K562 (cell line): Measurements from ENCODE around the gene FMNL1. TPM values are rescaled to one million over a fixed set of nuclear protein-coding genes. Genes with fewer than 3 reads are reported as not detected.

Experiments
- ATAC-seq: fragments of 200-7000 bp; cut with Tn5 transposase; 3 replicates; pipeline ENCODE4 v1.9.1; 2020; ENCODE audit warnings: moderate library complexity
- BruUV-seq: library from RNA; stranded (reverse); fragments of 400-500 nt; replicated peaks from 2 replicates; lab custom pipeline; 2021; lab: Mats Ljungman, UMichigan
- CTCF ChIA-PET: fragments of 300-600 bp; formaldehyde crosslinking; extraction: SDS; loops from one replicate; lab custom pipeline; 2021; ENCODE audit warnings: low intra/inter-chr PET ratio; lab: Yijun Ruan, JAX
- POLR2A ChIA-PET: fragments of 300-600, 350-650 bp; sonication (Branson Sonifier 250); formaldehyde crosslinking; extraction: SDS; loops from one replicate; lab custom pipeline; 2021; ENCODE audit warnings: antibody characterized with exemption, inconsistent platforms; lab: Yijun Ruan, JAX
- DNase-seq, 4 experiments: peaks; one replicate each; pipeline versions ENCODE4 v3.0.0 to v3.0.0-alpha.2; 2011 to 2018; ENCODE audit warnings: low spot score in 3 of 4, mixed read lengths in 3 of 4; ENCODE audit errors: extremely low read depth in 1 of 4
- FAIRE-seq: peaks from 2 replicates; lab custom pipeline; 2011; peaks lifted over from hg19 to GRCh38; lab: Jason Lieb, UNC
- H2AFZ ChIP-seq: 2 replicates; pipeline ENCODE4 v1.6.0; 2011; ENCODE audit warnings: low read depth, low read length, control low read depth, inconsistent platforms
- H3K27ac ChIP-seq: fragments of 200-600 bp; 3 replicates; pipeline ENCODE4 v1.8.0; 2011; ENCODE audit warnings: low read depth, mild to moderate bottlenecking, control low read depth, inconsistent platforms, low read length, moderate library complexity, mixed read lengths; ENCODE audit errors: extremely low read depth
- H3K27me3 ChIP-seq, 2 experiments: fragments of 300-600 bp in 1 of 2; 2 replicates in 1 of 2; 3 replicates in 1 of 2; pipeline versions ENCODE4 v1.6.0 to v1.8.0; 2011; ENCODE audit warnings: inconsistent platforms in 2 of 2, low read length in 2 of 2, mild to moderate bottlenecking in 1 of 2, mixed read lengths in 1 of 2, moderate library complexity in 1 of 2; ENCODE audit not compliant: control insufficient read depth in 2 of 2, insufficient read depth in 2 of 2
- H3K36me3 ChIP-seq: fragments of 300-600 bp; 3 replicates; pipeline ENCODE4 v1.8.0; 2011; ENCODE audit warnings: mild to moderate bottlenecking, low read length, inconsistent platforms; ENCODE audit not compliant: control insufficient read depth, insufficient read depth
- H3K4me1 ChIP-seq, 2 experiments: fragments of 200-600 bp in 1 of 2; replicated peaks in 1 of 2; 2 replicates in 1 of 2; 3 replicates in 1 of 2; pipeline versions ENCODE4 v1.5.1 to v1.8.0; 2011; ENCODE audit warnings: inconsistent platforms in 2 of 2, low read length in 2 of 2, mild to moderate bottlenecking in 1 of 2, mixed read lengths in 1 of 2, moderate library complexity in 1 of 2; ENCODE audit not compliant: control insufficient read depth in 2 of 2, insufficient read depth in 2 of 2
- H3K4me2 ChIP-seq: 2 replicates; pipeline ENCODE4 v1.6.1; 2011; ENCODE audit warnings: low read length, control low read depth, inconsistent platforms, mixed read lengths; ENCODE audit not compliant: insufficient read depth
- H3K4me3 ChIP-seq: fragments of 200-600 bp; sonication (generic), shearing (Covaris generic); 2 replicates; pipeline ENCODE4 v1.5.1; 2016; ENCODE audit warnings: control low read depth, inconsistent platforms
- H3K79me2 ChIP-seq: fragments of 200-600 bp; 3 replicates; pipeline ENCODE4 v1.8.0; 2011; ENCODE audit warnings: low read length, inconsistent platforms; ENCODE audit not compliant: control insufficient read depth, insufficient read depth
- H3K9ac ChIP-seq, 2 experiments: 2 replicates each; pipeline versions ENCODE4 v1.6.0 to v1.6.1; 2011; ENCODE audit warnings: low read depth in 2 of 2, low read length in 2 of 2, control low read depth in 1 of 2, inconsistent platforms in 1 of 2, mild to moderate bottlenecking in 1 of 2, mixed read lengths in 1 of 2; ENCODE audit not compliant: insufficient read depth in 1 of 2
- H3K9me1 ChIP-seq: one replicate; pipeline ENCODE4 v1.6.0; 2011; ENCODE audit warnings: inconsistent platforms, mild to moderate bottlenecking, low read length, moderate library complexity; ENCODE audit not compliant: control insufficient read depth, insufficient read depth
- H3K9me3 ChIP-seq: replicated peaks from 2 replicates; pipeline ENCODE4 v1.5.1; 2011; ENCODE audit warnings: low read depth, low read length, inconsistent platforms; ENCODE audit not compliant: control insufficient read depth, insufficient read depth
- H4K20me1 ChIP-seq: replicated peaks from 2 replicates; pipeline ENCODE4 v1.6.1; 2011; ENCODE audit warnings: low read length, inconsistent platforms, mixed read lengths; ENCODE audit not compliant: control insufficient read depth, insufficient read depth
- CTBP1 ChIP-seq: fragments of 450-650 bp; IDR thresholded peaks from 2 replicates; pipeline ENCODE4 v1.6.1; 2016; ENCODE audit warnings: borderline replicate concordance
- ESRRB ChIP-seq: fragments of 250-450 bp; sonication (Bioruptor Pico); IDR thresholded peaks from 2 replicates; pipeline ENCODE4 v1.5.0; 2020; ENCODE audit warnings: mild to moderate bottlenecking, moderate library complexity, borderline replicate concordance
- HNRNPUL1 ChIP-seq: fragments of 200-400 bp; formaldehyde crosslinking; IDR thresholded peaks from 2 replicates; pipeline ENCODE4 v1.6.1; 2017; ENCODE audit warnings: low read length
- MXD1 ChIP-seq: fragments of 250-450 bp; sonication (Bioruptor Pico); IDR thresholded peaks from 2 replicates; pipeline ENCODE4 v1.8.0; 2021; ENCODE audit warnings: borderline replicate concordance, mild to moderate bottlenecking, moderate library complexity; ENCODE audit not compliant: poor library complexity, severe bottlenecking
- PATZ1 ChIP-seq: fragments of 250-450 bp; sonication (Bioruptor Pico); IDR thresholded peaks from 2 replicates; pipeline ENCODE4 v1.5.0; 2020; ENCODE audit warnings: mild to moderate bottlenecking, borderline replicate concordance
- RAD21 ChIP-seq, 2 experiments: fragments of 250-450 bp in 1 of 2; fragments of 450-650 bp in 1 of 2; sonication (Bioruptor Pico) in 1 of 2; formaldehyde crosslinking in 1 of 2; IDR thresholded peaks in 1 of 2; conservative IDR thresholded peaks in 1 of 2; 2 replicates each; pipeline versions ENCODE4 v1.4.0 to v1.8.0; 2020 to 2022; ENCODE audit warnings: mild to moderate bottlenecking in 2 of 2, moderate library complexity in 1 of 2
- ZNF717 ChIP-seq: fragments of 250-450 bp; sonication (Bioruptor Pico); IDR thresholded peaks from 2 replicates; pipeline ENCODE4 v1.5.0; 2021
- WGBS: fragments of 100-300 bp; shearing (Covaris generic); methylation state at CpG from one replicate; pipeline ENCODE4 v1.1.6; 2016; ENCODE audit warnings: low coverage, mixed read lengths; ENCODE audit not compliant: insufficient coverage; ENCODE audit errors: missing lambda C conversion rate; 5-methylcytosine and 5-hydroxymethylcytosine counted together
- in situ Hi-C: fragments of 300-500 bp; cut with MboI; formaldehyde crosslinking; loops from 4 replicates; pipeline ENCODE4 v1.15.0; 2018; ENCODE audit warnings: inconsistent platforms, mixed read lengths
- intact Hi-C: fragments of 100-400 bp; cut with micrococcal nuclease; formaldehyde crosslinking; loops from 2 replicates; pipeline ENCODE4 v1.14.2; 2022
- polyA plus RNA-seq, 8 experiments: library from polyadenylated mRNA; depleted of rRNA in 4 of 8; stranded (reverse) in 5 of 8; unstranded in 3 of 8; fragments of >200 nt; fragmentation: Nextera tagmentation in 2 of 8; fragmentation: Illumina TruSeq in 1 of 8; extraction: Ambion mirVana in 2 of 8; extraction: Trizol in 1 of 8; gene quantifications; 2 replicates each; pipeline versions ENCODE4 v1.2.1 to v1.2.3, GENCODE V29; 2011 to 2014; ENCODE audit warnings: inconsistent platforms in 1 of 8, missing spikeins in 1 of 8
- total RNA-seq, 7 experiments: library from RNA; depleted of rRNA in 6 of 7; stranded (reverse); fragments of >200 nt in 6 of 7; fragmentation: Illumina TruSeq in 2 of 7; extraction: Trizol in 2 of 7; gene quantifications; 2 replicates each; pipeline versions ENCODE4 v1.2.1 to v1.2.3, GENCODE V29; 2011 to 2021; ENCODE audit warnings: low replicate concordance in 1 of 7
- TF ChIP-seq, protein P1 (sequence below): fragments of 450-650 bp; formaldehyde crosslinking; IDR thresholded peaks from 2 replicates; pipeline ENCODE4 v1.4.0; 2022; ENCODE audit warnings: mild to moderate bottlenecking, moderate library complexity
- TF ChIP-seq, protein P2 (sequence below), 2 experiments: fragments of 450-650 bp; formaldehyde crosslinking in 1 of 2; IDR thresholded peaks; 2 replicates each; pipeline versions ENCODE4 v1.4.0 to v1.6.1; 2014 to 2020; ENCODE audit warnings: mild to moderate bottlenecking in 2 of 2, borderline replicate concordance in 1 of 2, low read depth in 1 of 2

FMNL1 gene
- total and polyA plus RNA-seq, 9 of the 15 experiments (the other 6 are each of a cell fraction or from before 2014, with no cell fraction given) = 0.70 to 36.6 (median 7.7) TPM

DNA sequence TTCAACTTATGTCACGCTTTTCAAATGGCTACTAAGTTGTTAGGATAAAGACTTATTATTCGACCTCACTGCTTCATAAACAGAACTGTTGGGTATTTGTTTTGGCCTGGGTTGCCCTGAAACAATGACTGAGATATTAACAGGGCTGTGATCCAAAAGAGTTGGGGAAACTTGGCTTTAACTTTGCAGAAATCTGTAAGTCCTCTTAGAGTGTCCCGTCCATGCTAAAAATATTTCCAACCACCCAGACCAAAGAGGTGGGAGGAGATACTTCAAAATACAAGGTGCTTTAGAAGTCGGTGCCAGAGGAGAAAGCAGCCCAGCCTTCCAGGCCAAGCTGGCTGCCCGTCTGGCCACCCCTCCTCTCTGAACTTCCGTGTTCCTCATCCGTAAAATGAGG lies 56.3 kb downstream of the FMNL1 start:
- BruUV-seq = no TSS peak
- in situ Hi-C loops (loop anchor here (5.0 kb wide), 1 partner anchor 109 kb away; no protein-coding TSS in a partner anchor), intact Hi-C loops (loop anchor here (1.0 to 5.0 kb wide), 3 partner anchors 34 to 107 kb away; no protein-coding TSS in a partner anchor)
- peaks cover 9 to 12% of the 10 kb centered on the region in 2 experiments; a peak in 3 of 5 replicates for H3K4me1 ChIP-seq
- peak overlapping the region; percentile 20; the same call in 1 of the 2 replicates for H3K4me2 ChIP-seq
- no peak overlapping the region for H3K4me3 ChIP-seq
- FAIRE-seq = no peak
- H3K27me3 ChIP-seq = no peaks in the 10 kb centered on the region
- no peaks in the 10 kb centered on the region for H3K9me3 ChIP-seq
- peak overlapping the region; percentile 23; the same call in 1 of the 3 replicates for H3K27ac ChIP-seq
- peaks cover 5% of the 10 kb centered on the region for H4K20me1 ChIP-seq
- no peak overlapping the region for H2AFZ ChIP-seq
- ChIA-PET CTCF (interaction anchor here (1.6 to 5.2 kb wide), 3 partner anchors 105 to 117 kb away, joined by 8 to 77 read pairs (median 10); no protein-coding TSS in a partner anchor), POLR2A (interaction anchor here (0.6 to 3.6 kb wide), 12 partner anchors 10 to 129 kb away, joined by 3 to 16 read pairs (median 4); partner anchors contain the start of genes HEXIM1 and MAP3K14)
- H3K36me3 ChIP-seq = peaks cover 23% of the 10 kb centered on the region; the same call in 2 of the 3 replicates
- ATAC-seq = no peak
- no peak for DNase-seq
- H3K79me2 ChIP-seq = no peaks in the 10 kb centered on the region
- no peaks in the 10 kb centered on the region for H3K9me1 ChIP-seq
- H3K9ac ChIP-seq = no peak overlapping the region
- 62% methylated on average over 7 of the region's 7 CpGs for WGBS
- no peak for TF ChIP-seq HNRNPUL1
- TF ChIP-seq, protein P1, sequence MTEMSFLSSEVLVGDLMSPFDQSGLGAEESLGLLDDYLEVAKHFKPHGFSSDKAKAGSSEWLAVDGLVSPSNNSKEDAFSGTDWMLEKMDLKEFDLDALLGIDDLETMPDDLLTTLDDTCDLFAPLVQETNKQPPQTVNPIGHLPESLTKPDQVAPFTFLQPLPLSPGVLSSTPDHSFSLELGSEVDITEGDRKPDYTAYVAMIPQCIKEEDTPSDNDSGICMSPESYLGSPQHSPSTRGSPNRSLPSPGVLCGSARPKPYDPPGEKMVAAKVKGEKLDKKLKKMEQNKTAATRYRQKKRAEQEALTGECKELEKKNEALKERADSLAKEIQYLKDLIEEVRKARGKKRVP (CRISPR knock-in tag) = no peak
- TF ChIP-seq ESRRB (CRISPR knock-in tag) = no peak
- TF ChIP-seq, protein P2, sequence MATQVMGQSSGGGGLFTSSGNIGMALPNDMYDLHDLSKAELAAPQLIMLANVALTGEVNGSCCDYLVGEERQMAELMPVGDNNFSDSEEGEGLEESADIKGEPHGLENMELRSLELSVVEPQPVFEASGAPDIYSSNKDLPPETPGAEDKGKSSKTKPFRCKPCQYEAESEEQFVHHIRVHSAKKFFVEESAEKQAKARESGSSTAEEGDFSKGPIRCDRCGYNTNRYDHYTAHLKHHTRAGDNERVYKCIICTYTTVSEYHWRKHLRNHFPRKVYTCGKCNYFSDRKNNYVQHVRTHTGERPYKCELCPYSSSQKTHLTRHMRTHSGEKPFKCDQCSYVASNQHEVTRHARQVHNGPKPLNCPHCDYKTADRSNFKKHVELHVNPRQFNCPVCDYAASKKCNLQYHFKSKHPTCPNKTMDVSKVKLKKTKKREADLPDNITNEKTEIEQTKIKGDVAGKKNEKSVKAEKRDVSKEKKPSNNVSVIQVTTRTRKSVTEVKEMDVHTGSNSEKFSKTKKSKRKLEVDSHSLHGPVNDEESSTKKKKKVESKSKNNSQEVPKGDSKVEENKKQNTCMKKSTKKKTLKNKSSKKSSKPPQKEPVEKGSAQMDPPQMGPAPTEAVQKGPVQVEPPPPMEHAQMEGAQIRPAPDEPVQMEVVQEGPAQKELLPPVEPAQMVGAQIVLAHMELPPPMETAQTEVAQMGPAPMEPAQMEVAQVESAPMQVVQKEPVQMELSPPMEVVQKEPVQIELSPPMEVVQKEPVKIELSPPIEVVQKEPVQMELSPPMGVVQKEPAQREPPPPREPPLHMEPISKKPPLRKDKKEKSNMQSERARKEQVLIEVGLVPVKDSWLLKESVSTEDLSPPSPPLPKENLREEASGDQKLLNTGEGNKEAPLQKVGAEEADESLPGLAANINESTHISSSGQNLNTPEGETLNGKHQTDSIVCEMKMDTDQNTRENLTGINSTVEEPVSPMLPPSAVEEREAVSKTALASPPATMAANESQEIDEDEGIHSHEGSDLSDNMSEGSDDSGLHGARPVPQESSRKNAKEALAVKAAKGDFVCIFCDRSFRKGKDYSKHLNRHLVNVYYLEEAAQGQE (IDR thresholded peaks at IDR 0.05; ENCODE audit: borderline replicate concordance) = no peak
- TF ChIP-seq, protein P2 (CRISPR knock-in tag; IDR thresholded peaks at IDR 0.05; ENCODE audit: low read depth) = no peak
- no peak for TF ChIP-seq MXD1 (CRISPR knock-in tag)
- TF ChIP-seq PATZ1 = no peak
- no peak for TF ChIP-seq RAD21 (CRISPR knock-in tag; conservative IDR thresholded peaks at IDR 0.05 in 1 of 2, IDR thresholded peaks at IDR 0.05 in 1 of 2)
- no peak for TF ChIP-seq ZNF717 (CRISPR knock-in tag)
- TF ChIP-seq CTBP1 = no peak
